Hypothalamus (tissue), 51 donors: ENCODE data around the gene RNU1-3.
A peak's percentile ranks its signal among the peaks of the same experiment; 100 is the strongest.
"Not testable (repeated sequence)": the region's sequence is repeated elsewhere in the genome, so short reads cannot be mapped to it uniquely, and the experiment has no call there.

Experiments
- DNase-seq, 51 donors: peaks; one replicate each; lab custom pipeline; 2025; lab: John Stamatoyannopoulos, UW

RNU1-3 gene

DNA sequence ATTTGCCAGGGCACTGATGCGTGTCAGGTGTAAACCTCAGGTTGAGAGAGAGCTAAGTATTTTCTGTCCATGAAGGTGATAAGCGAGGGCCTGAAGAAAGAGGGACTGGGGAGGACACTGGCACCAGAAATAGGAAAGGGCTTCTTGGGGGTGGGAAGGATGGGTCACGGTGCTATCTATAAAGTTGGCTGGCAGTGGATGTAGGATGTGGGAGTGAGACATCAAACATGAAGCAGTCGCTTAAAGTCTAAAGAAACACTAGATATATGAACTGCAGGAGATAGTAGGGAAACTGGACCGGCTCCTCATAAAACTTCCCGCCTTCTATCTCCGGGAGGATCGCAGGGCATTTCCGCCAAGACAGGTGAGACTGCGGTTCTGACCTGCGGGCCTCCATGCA, 912 bp downstream of the RNU1-3 start:
- not testable (repeated sequence) for DNase-seq

DNA sequence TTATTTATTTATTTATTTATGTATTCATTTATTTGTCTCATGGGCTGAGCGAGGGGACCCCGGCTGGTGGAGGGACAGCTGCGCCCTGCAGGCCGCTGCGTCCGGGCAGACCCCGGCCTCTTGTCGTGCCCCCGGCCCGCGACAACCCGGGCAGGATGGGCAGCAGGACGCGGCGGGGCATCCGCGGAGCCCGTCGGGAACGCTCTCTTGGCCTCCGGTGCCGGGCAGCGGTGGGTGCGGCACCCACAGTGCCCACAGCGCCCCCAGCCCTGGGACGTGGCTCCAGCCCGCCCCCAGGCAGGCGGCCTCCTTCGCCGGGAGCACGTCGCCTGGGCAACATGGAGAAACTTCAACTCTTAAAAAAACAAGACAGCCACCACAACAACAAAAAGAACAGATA, 8.5 kb downstream of the RNU1-3 start:
- not testable (repeated sequence) for DNase-seq

DNA sequence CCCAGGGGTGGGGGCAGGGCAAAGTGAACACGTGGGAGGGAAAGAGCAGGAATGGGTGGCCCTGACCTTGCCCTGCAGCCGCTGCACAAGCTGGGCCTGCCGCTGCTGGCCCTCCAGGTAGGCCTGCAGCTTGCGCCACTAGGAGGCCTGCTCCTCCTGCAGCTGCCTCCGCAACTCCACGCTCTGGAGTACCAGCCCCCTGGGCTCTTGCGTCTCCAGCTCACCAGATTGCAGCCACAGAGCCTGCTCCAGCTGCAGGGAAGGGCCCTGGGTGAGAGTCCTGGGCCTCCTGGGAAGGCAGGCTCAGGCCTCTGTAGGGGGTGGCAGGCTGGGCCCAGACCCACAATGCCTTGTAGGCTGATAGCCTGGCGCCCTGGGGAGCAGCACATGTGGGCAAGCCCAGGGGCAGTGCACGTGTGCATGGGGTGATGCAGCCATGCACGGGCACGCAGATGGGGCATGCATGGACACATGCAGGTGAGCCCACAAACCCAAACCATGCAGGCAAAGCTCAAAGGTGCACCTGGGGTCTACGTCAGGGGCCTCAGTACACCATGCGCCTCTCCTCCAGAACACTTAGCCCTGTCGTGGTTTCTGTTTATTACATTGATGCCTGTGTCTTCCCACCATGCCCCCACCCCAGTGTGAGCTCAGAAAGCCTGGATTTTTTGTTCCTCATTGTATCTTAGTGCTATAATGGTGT, 9.6 kb downstream of the RNU1-3 start:
- not testable (repeated sequence) for DNase-seq

DNA sequence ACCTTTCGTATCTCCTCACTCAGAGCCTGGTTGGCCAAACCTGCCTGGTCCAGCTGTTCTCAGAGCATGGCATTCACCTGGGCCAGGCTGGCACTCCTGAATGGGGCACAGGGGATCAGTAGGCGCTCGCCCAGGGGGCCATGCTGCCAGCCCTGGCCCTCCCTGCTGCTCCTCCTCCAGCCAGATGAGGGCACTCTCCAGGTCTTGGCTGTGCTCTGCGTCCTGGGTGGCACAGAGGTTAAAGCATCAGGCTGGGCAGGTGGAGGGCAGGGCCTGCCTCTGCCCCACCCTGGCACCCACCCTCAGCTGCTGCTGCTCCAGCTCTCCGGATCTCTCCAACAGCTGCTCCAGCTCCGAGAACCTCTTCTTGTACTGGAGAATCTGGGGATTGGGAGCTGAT, 10.2 kb downstream of the RNU1-3 start:
- not testable (repeated sequence) for DNase-seq

DNA sequence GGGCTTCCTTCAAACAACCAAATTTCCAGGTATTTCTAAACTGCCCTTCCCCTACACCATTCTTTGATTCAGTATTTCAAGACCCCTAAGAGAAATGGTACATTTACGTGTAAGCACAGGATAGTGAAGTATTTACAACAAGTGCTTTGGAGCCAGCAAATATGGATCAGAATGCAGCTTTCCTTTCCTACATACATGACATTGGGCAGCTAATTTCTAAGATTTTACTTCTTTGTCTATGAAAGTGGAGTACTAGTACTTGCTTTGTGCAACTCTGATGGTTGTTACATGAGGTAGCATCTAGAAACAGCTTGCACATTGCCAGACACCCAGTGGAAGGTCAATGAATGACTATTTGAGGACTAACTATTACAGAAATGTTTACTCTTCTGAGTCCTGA, 15.2 kb downstream of the RNU1-3 start:
- DNase-seq, result not testable (repeated sequence)

DNA sequence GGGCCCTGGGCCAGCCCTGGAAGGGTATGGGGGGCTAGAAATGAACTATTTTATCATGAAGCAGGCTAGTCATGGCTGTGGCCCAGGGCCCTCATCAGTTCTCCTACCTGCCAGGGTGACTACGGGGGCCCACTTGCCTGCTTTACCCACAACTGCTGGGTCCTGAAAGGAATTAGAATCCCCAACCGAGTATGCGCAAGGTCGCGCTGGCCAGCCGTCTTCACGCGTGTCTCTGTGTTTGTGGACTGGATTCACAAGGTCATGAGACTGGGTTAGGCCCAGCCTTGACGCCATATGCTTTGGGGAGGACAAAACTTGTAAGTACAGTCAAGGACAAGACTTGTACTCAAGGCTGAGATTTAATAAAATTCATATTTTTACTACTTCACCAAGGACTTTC, 16.8 kb downstream of the RNU1-3 start:
- not testable (repeated sequence) for DNase-seq

DNA sequence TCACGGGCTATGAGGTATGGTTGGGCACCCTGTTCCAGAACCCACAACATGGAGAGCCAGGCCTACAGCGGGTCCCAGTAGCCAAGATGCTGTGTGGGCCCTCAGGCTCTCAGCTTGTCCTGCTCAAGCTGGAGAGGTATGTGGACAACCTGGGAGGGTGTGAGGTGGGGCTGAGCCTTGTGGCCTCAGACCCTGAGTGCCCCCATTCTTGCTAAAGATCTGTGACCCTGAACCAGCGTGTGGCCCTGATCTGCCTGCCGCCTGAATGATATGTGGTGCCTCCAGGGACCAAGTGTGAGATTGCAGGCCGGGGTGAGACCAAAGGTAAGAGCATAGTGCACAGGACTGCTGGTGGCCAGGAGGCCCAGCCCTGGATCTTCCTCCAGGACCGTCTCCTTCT, 17.4 kb downstream of the RNU1-3 start:
- not testable (repeated sequence) for DNase-seq

DNA sequence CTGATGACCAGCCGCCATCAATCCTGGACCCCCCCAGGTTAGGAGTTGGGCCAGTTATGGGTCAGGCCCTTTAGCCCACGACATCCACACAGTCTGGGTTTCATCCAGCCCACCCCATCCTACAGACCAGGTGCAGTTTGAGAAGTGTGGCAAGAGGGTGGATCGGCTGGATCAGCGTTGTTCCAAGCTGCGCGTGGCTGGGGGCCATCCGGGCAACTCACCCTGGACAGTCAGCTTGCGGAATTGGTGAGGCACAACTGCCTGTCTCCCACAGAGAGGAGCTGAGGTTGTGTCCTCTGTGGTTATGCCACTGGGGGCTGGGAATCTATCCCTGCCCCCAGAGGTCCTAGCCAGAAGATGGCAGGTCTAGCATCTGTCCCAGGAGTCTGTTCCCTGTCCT, 18.0 kb downstream of the RNU1-3 start:
- not testable (repeated sequence) for DNase-seq

DNA sequence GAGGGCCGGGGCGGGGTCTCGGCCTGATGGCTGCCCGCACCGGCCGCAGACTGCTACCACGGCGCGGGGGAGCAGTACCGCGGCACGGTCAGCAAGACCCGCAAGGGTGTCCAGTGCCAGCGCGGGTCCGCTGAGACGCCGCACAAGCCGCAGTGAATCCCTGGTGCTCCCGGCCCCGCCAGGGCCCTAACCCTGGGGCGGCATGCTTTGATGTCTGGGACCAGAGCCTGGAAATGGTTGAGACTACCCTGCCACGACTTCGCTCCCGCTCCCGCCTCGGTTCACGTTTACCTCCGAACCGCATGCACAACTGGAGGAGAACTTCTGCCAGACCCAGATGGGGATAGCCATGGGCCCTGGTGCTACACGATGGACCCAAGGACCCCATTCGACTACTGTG, 18.5 kb downstream of the RNU1-3 start:
- DNase-seq, result not testable (repeated sequence)

DNA sequence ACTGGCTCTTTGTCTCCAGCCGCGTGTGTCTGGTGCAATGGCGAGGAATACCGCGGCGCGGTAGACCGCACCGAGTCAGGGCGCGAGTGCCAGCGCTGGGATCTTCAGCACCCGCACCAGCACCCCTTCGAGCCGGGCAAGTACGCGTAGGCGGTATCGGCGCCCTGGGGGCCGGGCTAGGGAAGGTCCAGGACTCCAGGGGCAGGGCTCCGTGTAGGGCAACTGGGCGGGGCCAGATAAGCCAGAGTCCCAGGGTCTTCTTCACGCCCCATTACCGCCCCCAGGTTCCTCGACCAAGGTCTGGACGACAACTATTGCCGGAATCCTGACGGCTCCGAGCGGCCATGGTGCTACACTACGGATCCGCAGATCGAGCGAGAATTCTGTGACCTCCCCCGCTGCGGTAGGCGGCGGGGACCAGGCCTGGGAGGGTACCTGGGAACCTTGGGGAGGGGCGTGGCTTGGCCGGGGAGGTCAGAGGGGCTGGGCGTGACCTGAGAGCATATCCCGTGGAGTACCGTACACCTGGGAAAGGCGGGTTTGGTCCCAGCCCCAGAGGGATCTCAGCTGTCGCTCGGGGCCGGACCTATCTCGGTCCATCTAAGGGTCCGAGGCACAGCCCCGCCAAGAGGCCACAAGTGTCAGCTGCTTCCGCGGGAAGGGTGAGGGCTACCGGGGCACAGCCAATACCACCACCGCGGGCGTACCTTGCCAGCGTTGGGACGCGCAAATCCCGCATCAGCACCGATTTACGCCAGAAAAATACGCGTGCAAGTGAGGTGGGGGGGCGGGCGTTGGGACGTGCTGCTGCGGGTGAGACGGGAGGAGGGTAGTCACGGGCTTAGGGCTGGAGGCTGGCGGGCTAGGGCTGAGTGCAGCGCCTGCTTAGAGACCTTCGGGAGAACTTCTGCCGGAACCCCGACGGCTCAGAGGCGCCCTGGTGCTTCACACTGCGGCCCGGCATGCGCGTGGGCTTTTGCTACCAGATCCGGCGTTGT, 19.3 kb downstream of the RNU1-3 start:
- not testable (repeated sequence) for DNase-seq

DNA sequence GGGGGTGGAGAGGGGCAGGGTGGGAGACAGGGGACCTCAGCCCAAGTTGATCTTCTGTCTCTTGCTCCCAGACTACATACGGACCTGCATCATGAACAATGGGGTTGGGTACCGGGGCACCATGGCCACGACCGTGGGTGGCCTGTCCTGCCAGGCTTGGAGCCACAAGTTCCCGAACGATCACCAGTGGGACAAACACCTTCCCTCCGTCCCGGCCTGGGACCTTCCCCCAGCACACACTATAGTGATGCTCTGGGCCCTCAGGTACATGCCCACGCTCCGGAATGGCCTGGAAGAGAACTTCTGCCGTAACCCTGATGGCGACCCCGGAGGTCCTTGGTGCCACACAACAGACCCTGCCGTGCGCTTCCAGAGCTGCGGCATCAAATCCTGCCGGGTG, 20.0 kb downstream of the RNU1-3 start:
- not testable (repeated sequence) for DNase-seq

DNA sequence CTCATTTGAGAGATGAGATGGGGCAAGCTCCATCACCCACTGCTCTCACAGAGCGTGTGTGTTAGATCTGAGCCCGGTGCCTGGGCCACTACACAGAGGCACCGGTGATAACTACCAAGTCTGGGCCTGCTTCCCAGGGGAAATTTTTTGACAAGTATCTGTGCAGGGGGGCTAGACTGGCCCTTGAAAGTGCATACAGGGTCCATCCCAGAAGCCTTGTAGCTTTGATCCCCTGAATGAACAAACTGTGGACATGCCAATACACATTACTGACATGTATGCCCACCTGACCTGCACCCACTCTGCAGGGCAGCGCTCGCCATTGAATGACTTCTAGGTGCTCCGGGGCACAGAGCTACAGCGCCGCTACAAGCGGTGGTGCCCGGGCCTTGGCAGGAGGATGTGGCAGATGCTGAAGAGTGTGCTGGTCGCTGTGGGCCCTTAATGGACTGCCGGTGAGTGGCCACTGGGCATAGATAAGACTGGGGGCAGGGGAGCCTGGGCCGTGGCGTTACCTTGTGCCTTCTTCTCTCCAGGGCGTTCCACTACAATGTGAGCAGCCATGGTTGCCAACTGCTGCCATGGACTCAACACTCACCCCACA, 20.6 kb downstream of the RNU1-3 start:
- not testable (repeated sequence) for DNase-seq

DNA sequence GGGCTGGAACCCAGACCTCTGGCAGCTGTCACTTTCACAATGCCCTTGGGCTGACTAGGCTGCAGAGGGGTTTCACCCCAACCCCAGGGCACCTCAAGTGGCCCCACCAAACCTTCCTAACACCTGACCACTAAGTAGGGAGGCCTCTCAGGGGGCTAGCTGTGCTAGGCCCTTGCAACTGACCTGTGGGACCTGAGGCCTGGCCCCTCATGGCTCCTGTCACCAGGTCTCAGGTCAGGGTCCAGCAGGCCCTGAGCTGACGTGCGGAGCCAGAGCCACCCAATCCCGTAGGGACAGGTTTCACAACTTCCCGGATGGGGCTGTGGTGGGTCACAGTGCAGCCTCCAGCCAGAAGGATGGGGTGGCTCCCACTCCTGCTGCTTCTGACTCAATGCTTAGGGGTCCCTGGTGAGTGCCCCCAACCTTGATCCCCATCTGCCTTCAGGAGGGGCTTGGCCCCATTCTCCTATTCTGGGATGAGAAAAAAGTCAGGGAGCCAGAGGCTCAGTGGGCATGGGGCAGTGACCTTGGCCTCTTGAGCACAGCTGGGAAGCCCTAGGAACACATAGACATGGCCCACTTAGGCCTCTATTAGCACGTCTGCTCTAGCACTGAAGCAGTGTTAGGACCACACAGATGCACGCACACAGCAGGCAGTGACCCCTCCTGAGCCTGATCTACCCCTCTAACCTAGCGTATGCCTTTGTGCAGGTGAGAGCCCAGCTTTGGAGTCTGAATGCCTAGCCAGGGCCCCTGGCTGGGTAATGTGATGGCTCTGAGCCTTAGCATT, 21.3 kb downstream of the RNU1-3 start:
- DNase-seq, result peak in 2 of 51 donors; percentile 58 to 61

DNA sequence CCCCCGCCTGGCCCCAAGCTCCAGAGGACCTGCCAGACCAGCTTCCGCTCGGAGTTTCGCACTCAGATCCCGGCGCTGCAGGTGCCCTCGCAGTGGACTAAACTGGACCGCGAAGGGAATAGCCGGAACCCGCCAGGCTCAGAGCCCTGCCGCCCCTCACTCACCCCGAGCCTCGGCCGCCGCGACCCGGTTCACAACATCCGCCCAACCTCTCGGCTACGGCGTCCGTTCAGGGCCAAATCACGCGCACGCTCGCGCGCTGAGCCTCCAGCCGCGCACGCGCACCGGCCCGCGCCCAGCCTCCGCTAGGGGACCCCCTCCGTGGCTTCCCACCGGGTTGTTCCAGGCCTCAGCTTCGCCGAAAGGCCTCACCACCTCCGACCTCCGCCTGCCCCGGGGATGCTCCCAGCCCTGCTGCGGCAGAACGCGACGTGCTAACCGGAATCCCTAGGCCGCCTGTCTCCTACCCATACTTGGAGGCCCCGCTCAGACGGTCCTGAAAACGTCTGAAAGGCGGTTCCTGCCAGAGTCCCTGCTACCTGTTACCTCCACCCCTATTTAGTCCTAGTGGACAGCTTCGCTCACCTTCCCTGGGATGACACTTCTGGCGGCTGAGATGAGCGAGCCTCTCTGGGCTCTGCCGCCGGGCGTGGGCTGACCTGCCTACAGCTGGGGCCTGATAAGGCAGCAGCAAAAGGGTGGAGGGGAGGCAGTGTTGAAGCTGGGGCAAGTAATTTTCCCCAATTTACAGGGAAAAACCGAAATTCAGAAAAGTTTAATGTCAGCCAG, 22.1 kb downstream of the RNU1-3 start:
- DNase-seq, result peak; percentile 87 to 100 (median 99)

DNA sequence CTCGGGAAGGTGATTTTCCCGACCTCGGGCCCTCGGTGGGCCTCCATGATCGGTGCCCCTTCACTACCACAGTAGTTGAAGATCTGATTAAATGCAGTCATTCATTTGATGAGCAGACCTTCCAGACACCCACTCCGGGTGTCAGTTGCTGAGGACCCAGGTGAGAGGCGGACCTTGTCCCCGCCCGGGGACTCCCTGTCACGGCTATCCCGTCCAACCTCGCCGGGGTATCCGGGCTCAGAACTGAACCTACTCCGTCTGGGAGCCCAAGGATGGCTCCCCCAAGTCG, 22.6 kb downstream of the RNU1-3 start:
- DNase-seq, result no peak

DNA sequence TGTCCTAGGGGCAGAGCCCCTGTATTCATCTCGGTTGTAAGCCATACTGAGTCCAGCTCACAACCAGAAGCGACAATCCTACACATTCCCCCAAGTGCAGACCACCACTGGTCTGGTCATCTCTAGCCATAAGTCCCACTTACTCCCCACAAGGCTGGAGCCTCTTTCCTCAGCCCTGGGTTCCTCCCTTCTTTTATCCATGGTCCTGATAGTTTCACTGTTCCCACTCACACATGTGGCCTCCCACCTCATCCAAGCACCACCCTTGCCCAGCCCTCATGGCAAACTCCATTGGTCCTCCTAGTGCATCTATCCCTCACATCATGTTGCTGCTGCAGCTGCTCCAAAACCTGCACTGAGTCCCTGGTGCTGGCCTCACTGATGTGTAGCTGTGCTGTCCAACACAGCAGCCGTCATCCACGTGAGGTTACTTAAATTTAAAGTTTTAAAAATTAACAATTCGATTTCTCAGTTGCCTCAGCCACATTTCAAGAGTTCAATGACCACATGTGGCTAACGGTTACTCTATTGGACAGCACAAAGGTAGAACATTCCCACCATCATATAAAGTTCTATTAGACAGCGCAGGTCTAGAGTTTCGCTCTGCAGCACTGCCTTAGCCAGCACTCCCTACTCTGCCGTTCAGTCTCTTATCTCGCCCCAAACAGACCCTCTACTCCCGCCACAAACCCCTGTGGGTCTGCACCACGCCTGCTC, 23.1 kb downstream of the RNU1-3 start:
- peak in 2 of 51 donors; percentile 26 to 54 for DNase-seq

DNA sequence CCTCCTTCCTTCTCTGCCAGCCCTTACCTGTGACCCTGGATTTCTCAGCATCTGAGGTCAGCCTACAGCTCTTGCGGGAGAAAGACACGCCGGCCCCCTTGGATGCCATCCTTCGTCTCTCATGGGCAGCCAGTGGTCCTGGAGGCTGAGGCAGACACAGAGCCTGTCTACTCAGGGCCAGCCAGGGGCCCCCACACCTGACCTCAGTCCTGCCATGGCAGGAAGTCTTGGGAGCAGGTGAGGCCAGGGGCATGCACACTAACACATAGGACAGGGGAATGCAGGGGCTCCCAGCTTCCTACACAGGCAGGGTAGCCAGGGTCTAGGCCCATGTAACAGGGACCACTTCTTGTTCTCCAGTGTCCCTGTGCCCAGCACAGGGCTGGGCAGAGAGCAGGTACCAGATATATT, 23.7 kb downstream of the RNU1-3 start:
- peak in 1 of 51 donors; percentile 39 for DNase-seq

DNA sequence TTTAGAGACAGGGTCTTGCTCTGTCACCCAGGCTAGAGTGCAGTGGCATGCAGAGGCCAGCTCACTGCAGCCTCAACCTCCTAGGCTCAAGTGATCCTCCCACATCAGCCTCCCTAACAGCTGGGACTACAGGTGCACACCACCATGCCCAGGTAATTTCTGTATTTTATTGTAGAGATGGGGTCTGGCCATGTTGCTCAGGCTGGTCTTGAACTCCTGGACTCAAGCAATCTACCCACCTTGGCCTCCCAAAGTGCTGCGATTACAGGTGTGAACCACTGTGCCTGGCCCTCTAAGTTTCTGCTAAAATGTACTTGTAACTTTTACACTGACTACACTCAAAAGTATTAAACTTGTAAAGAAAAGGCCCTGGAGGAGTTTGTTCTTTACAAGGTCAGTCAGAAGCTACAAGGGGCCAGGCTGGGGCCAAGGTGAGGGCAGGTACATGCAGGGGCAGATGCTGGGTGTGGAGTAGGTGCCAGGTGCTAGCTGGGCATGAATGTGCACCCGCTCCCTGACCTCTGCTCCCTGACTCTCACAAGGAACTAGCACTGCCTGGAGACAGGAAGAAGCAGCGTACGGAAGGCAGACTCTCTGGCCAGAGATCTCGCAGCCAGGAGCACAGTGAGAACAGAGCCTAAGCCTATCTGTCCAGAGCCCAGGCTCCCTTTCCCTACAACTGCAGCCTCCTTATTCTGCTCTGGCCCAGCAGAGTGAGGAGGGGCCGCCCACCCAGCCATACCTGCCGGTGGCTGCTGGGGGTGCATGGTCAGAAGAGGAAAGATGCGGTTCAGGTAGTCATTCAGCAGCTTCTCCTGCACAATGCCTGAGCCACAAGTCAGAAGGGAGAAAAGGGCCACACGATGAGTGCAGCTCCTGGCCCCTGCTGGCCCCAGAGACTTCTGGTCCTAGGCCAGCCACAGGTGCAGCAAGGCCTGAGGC, 24.5 kb downstream of the RNU1-3 start:
- not testable (repeated sequence) for DNase-seq
